GM12872 (cell line): Measurements from ENCODE around the gene CTSA.

Experiments
- CTCF ChIP-seq: IDR thresholded peaks from 3 replicates; pipeline ENCODE4 v1.5.1; 2011; ENCODE audit warnings: low read depth, mild to moderate bottlenecking, low read length, moderate library complexity; ENCODE audit not compliant: insufficient read depth

Gene CTSA

DNA sequence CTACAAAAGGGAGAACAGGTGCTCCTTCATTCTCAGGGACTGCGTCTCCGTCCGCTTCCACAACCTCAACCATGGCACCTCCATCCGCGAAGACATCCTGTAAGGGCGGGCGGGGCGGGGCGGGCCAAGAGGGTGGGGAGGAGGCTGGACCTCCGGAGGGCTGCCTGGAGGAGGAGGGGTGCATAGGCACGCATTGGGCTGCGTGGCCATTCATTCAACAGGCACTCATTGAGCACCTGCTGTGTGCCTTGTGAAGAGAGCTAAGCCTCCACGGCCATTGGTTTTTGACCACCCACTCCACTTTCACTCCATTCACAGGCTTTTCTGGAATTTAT lies 33.3 kb upstream of the CTSA start:
- TF ChIP-seq CTCF, result no peak

DNA sequence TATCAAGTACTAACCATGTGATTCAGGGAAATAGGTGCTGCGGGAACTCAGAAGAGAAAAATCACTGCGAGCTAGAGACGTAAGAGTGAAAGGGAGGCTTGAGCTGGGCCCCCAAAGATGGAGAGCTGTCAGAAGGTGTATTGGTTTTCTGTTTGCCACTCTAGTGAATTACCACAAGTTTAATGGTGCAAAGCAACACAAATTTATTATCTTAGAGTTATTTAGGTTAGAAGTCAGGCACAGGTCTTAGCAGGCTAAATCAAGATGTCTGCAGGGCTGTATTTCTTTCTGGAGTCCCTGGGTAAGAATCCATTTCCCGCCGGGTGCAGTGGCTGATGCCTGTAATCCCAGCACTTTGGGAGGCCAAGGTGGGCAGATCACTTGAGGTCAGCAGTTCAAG lies 31.2 kb upstream of the CTSA start:
- no peak for TF ChIP-seq CTCF

GRCh38 chr20:45860560-45861220 lies 30.4 kb upstream of the CTSA start:
- no peak for TF ChIP-seq CTCF

GRCh38 chr20:45861221-45862075 lies 29.7 kb upstream of the CTSA start:
- TF ChIP-seq CTCF, result no peak

- TF ChIP-seq CTCF, result no peak
These were observed 27.3 kb upstream of the CTSA start for GRCh38 chr20:45863543-45864470.

- TF ChIP-seq CTCF, result no peak
These were observed 24.7 kb upstream of the CTSA start for GRCh38 chr20:45866454-45866853.
